H1 (cell line): ENCODE data around the gene CANT1. TPM values are rescaled to one million over a fixed set of nuclear protein-coding genes. Genes with fewer than 3 reads are reported as not detected.

Experiments
- CTBP2 ChIP-seq: IDR thresholded peaks from 2 replicates; pipeline ENCODE4 v1.7.0; 2011; ENCODE audit warnings: borderline replicate concordance, mild to moderate bottlenecking, moderate library complexity, mixed read lengths, low read length; ENCODE audit not compliant: insufficient read depth, insufficient read length
- SIN3A ChIP-seq, 2 experiments: IDR thresholded peaks in 1 of 2; conservative IDR thresholded peaks in 1 of 2; 2 replicates each; pipeline ENCODE4 v1.6.1; 2011 to 2012; ENCODE audit warnings: low read length in 2 of 2, improper control_type of control experiment in 1 of 2, low read depth in 1 of 2, mild to moderate bottlenecking in 1 of 2
- TAF1 ChIP-seq: IDR thresholded peaks from 2 replicates; pipeline ENCODE4 v1.6.1; 2011; ENCODE audit warnings: mild to moderate bottlenecking, low read depth, low read length
- polyA plus RNA-seq, 7 experiments: library from polyadenylated mRNA; depleted of rRNA in 3 of 7; stranded (reverse) in 5 of 7; unstranded in 2 of 7; fragments of >200 nt in 5 of 7; fragments of 200-250 nt in 2 of 7; gene quantifications; 1 replicate in 5 of 7; 2 replicates in 1 of 7; 4 replicates in 1 of 7; pipeline versions ENCODE4 v1.2.1 to v1.2.3, GENCODE V29; 2011 to 2013; ENCODE audit warnings: missing spikeins in 2 of 7, mixed read lengths in 2 of 7
- total RNA-seq: library from RNA; stranded (reverse); fragmentation: NEBNext Ultra II Directional; extraction: Animal tissue kit (Norgen Biotek cat#: 25700); gene quantifications from 2 replicates; pipeline ENCODE4 v1.2.1, GENCODE V29; 2021

Gene CANT1
- total and polyA plus RNA-seq, 2 of the 8 experiments (the other 6 are each of a cell fraction or from before 2014, with no cell fraction given): 23.0 to 32.6 TPM

DNA sequence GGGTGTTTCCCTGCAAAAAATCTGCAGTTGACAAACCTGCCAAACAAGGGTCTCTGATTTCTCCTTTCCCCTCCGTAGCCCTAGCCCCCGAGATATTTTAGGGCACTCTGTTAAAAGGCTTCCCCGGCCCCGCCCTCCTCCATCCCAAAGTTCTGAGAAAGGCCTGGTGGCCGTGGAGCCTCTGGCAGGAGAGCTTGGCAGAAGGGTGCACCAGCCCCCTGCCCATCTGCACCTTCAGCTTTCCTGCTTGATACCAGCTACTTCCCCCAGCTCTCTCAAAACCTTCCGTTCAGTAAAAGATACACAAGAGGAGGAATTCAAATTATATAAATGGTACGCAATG lies 711 bp upstream of the CANT1 start (continued):
- TF ChIP-seq TAF1: no peak
- no peak for TF ChIP-seq CTBP2
- no peak for TF ChIP-seq SIN3A (conservative IDR thresholded peaks at IDR 0.05 in 1 of 2, IDR thresholded peaks at IDR 0.05 in 1 of 2; ENCODE audit: low read depth in 1 of 2, low read length in 2 of 2)
